Neural crest cell (in vitro differentiated cells): ENCODE results near the gene JARID2. TPM values are rescaled to one million over a fixed set of nuclear protein-coding genes. Genes with fewer than 3 reads are reported as not detected.

Experiments
- DNase-seq: peaks from one replicate; pipeline ENCODE4 v3.0.0; 2021; ENCODE audit warnings: low read depth, mixed read lengths, low spot score
- H3K27ac Mint-ChIP-seq: one replicate; pipeline ENCODE4 v1.8.0; 2021; ENCODE audit warnings: mild to moderate bottlenecking, mixed read lengths; ENCODE audit not compliant: unreplicated experiment
- H3K27me3 Mint-ChIP-seq: 2 replicates; pipeline ENCODE4 v1.8.0; 2021; ENCODE audit warnings: low read depth, mild to moderate bottlenecking, mixed read lengths
- H3K36me3 Mint-ChIP-seq: 2 replicates; pipeline ENCODE4 v1.8.0; 2021; ENCODE audit warnings: low read depth, mild to moderate bottlenecking, mixed read lengths
- H3K4me1 Mint-ChIP-seq: 2 replicates; pipeline ENCODE4 v1.8.0; 2021; ENCODE audit warnings: mixed read lengths
- H3K4me3 Mint-ChIP-seq: one replicate; pipeline ENCODE4 v1.8.0; 2021; ENCODE audit warnings: mild to moderate bottlenecking, mixed read lengths
- H3K9me3 Mint-ChIP-seq: 2 replicates; pipeline ENCODE4 v1.8.0; 2021; ENCODE audit warnings: mixed read lengths
- total RNA-seq: library from RNA; stranded (reverse); gene quantifications from 2 replicates; pipeline ENCODE4 v1.2.1, GENCODE V29; 2021
- TF ChIP-seq, protein P1 (sequence below): fragments of 200-600 bp; sonication (generic); conservative IDR thresholded peaks from 2 replicates; pipeline ENCODE4 v1.5.0; 2021; ENCODE audit warnings: antibody characterized with exemption, mild to moderate bottlenecking

JARID2 gene
- total RNA-seq, 1 donor from 2014 or later = 33.9 TPM

DNA sequence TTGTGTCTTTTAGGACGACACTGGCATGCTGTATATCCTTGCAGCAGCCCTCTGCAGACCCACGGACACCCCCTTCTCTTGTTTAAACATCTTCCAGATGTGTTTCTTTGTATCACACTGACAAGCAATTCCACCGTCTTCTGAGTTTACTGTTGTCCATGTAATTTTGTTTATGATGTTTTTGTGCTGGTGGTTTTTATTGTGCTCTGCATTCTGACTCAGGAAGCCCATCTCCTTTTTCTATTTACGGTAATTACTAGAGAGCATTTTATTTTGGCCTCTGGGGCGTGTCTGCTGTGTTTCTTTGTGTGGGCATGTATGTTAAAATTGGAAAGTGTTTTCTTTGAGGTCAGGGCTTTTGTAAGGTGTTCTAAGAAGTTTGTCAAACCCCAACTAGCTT is 111.9 kb downstream of the JARID2 start:
- H3K36me3 Mint-ChIP-seq = no peaks in the 10 kb centered on the region
- H3K4me3 Mint-ChIP-seq = no peak overlapping the region
- H3K27ac Mint-ChIP-seq = no peak overlapping the region
- DNase-seq = no peak
- TF ChIP-seq, protein P1, sequence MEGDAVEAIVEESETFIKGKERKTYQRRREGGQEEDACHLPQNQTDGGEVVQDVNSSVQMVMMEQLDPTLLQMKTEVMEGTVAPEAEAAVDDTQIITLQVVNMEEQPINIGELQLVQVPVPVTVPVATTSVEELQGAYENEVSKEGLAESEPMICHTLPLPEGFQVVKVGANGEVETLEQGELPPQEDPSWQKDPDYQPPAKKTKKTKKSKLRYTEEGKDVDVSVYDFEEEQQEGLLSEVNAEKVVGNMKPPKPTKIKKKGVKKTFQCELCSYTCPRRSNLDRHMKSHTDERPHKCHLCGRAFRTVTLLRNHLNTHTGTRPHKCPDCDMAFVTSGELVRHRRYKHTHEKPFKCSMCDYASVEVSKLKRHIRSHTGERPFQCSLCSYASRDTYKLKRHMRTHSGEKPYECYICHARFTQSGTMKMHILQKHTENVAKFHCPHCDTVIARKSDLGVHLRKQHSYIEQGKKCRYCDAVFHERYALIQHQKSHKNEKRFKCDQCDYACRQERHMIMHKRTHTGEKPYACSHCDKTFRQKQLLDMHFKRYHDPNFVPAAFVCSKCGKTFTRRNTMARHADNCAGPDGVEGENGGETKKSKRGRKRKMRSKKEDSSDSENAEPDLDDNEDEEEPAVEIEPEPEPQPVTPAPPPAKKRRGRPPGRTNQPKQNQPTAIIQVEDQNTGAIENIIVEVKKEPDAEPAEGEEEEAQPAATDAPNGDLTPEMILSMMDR = no peak
- H3K4me1 Mint-ChIP-seq = peaks cover 43% of the 10 kb centered on the region
- H3K27me3 Mint-ChIP-seq = no peaks in the 10 kb centered on the region
- H3K9me3 Mint-ChIP-seq = no peaks in the 10 kb centered on the region

DNA sequence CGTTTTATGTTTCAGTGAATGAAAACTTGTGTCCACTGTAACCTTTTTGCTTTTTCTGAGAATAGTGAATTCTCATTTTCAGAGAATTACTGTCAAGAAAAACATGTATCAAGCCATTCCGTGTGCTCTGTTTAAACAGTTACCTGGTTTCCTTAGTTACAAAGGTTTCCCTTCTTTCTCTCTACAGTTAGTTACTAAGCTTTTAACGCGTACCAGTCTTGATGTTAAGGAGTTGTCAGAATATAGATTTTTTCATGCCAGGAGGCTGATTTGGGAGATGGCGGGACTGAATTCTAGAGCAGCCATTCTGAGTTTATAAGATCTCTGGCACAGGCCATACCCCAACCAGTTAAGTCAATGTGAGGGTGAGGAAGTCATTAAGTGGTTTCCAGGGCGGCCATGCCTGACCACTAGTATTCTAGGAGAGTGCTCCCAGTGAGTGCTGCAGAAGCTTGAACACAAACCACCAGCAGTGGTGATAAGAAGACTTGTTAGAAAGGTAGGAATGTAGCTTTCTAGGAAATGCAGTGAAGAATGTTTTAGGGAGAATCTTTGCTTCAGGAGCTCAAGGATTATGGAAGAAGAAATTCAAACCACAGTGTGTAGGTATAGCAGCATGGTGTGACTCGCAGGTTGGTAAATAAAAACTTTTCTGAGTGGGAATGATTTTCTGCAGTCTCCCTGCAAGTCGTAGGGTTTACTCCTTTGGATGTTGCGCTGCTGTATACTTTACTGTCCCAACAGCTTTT is 112.9 kb downstream of the JARID2 start:
- Mint-ChIP-seq H3K9me3 (no peaks in the 10 kb centered on the region), H3K27me3 (no peaks in the 10 kb centered on the region), H3K27ac (no peak overlapping the region), H3K4me3 (no peak overlapping the region), H3K4me1 (peaks cover 43% of the 10 kb centered on the region), H3K36me3 (no peaks in the 10 kb centered on the region)
- TF ChIP-seq, protein P1 = no peak
- no peak for DNase-seq

DNA sequence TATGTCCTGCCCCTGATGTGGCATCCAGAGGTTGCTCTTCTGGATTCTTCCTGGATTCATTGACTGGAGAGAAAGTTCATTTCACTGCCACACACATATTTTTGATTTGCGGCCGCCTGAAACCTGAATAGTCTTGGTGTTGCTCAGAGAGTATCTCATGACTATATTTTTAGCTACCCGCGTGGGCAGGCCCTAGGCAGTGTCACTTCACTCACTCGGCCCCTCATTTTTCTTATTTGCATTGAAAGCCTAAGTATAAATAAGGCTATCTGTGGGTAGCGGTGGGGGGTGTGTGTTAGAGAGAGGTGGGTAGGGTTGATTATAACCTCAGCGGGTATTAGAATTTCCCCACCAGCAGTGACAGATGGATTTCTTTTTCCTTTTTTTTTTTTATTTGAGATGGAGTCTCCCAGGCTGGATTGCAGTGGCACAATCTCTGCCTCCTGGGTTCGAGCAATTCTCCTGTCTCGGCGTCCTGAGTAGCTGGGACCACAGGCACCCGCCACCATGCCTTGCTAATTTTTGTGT is 113.5 kb downstream of the JARID2 start:
- H3K36me3 Mint-ChIP-seq = no peaks in the 10 kb centered on the region
- H3K4me3 Mint-ChIP-seq = no peak overlapping the region
- no peaks in the 10 kb centered on the region for H3K9me3 Mint-ChIP-seq
- TF ChIP-seq, protein P1 = no peak
- H3K4me1 Mint-ChIP-seq = peaks cover 40% of the 10 kb centered on the region
- H3K27ac Mint-ChIP-seq = no peak overlapping the region
- DNase-seq = no peak
- no peaks in the 10 kb centered on the region for H3K27me3 Mint-ChIP-seq

DNA sequence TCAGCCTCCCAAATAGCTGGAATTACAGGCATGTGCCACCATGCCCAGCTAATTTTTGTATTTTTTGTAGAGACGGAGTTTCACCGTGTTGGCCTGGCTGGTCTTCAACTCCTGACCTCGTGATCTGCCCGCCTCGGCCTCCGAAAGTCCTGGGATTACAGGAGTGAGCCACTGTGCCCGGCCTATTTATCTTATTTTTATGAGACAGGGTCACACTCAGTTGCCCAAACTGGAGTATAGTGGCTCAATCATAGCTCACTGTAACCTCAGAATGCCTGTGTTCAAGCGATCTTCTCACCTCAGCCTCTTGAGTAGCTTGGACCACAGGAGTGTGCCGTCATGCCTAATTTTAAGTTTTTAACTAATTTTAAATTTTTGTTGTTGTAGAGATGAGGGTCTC is 114.4 kb downstream of the JARID2 start:
- no peak for DNase-seq
- Mint-ChIP-seq H3K4me1 (peaks cover 39% of the 10 kb centered on the region), H3K36me3 (no peaks in the 10 kb centered on the region), H3K27ac (no peak overlapping the region), H3K4me3 (no peak overlapping the region), H3K9me3 (no peaks in the 10 kb centered on the region), H3K27me3 (no peaks in the 10 kb centered on the region)
- TF ChIP-seq, protein P1 = no peak

DNA sequence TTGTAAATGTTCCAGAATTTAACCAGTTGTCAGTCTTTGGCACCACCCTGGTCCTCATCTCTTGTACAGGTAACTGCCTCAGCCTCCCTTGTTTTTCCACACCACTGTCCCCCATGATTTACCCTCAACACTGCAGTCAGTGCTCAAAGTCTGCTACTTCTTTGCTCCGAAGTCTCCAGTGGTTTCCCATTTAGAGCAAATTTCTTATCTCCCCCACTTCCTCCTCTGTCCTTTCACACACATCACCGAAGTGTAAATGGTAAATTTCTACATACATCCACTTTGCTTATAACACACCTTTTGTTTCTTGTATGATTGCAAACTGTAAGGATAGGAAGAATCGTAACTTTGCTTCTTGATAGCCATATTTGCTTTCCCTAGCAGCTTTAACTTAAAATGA is 115.3 kb downstream of the JARID2 start:
- Mint-ChIP-seq H3K4me3 (no peak overlapping the region), H3K27me3 (no peaks in the 10 kb centered on the region), H3K4me1 (peaks cover 42% of the 10 kb centered on the region), H3K9me3 (no peaks in the 10 kb centered on the region), H3K36me3 (no peaks in the 10 kb centered on the region), H3K27ac (no peak overlapping the region)
- no peak for DNase-seq
- TF ChIP-seq, protein P1 = no peak
